ENCODE measurements around the gene RNF6.
A peak's percentile ranks its signal among the peaks of the same experiment; 100 is the strongest.
"Not testable (repeated sequence)": the region's sequence is repeated elsewhere in the genome, so short reads cannot be mapped to it uniquely, and the experiment has no call there.

RNF6 gene

GRCh38 chr13:26221721-26222519 is at the start of gene RNF6:
Gene RNF6, minus strand, starts transcription at chr13:26222314. Its CDS starts 2,665 bp downstream, at chr13:26219649.
- peak; percentile 79 for DNase-seq

GRCh38 chr13:26270707-26271106 is 48.6 kb upstream of the RNF6 start:
- no peak for DNase-seq

- no peak for DNase-seq
These were observed 44.2 kb upstream of the RNF6 start for GRCh38 chr13:26266311-26266710.

GRCh38 chr13:26262156-26262555 is 40.0 kb upstream of the RNF6 start:
- no peak for DNase-seq

GRCh38 chr13:26259634-26260033 is 37.5 kb upstream of the RNF6 start:
- DNase-seq, result no peak

- no peak for DNase-seq
These were observed 34.9 kb upstream of the RNF6 start for GRCh38 chr13:26257049-26257448.

GRCh38 chr13:26255691-26256277 is 33.7 kb upstream of the RNF6 start:
- DNase-seq, result no peak

- DNase-seq, result no peak
These were observed 33.0 kb upstream of the RNF6 start for GRCh38 chr13:26255115-26255514.

- no peak for DNase-seq
These were observed 32.5 kb upstream of the RNF6 start for GRCh38 chr13:26254583-26255111.

- peak; percentile 78 for DNase-seq
These were observed 31.9 kb upstream of the RNF6 start, which contains the start of gene CDK8 for GRCh38 chr13:26253787-26254582. Gene CDK8, plus strand, starts transcription at chr13:26254129. Its CDS starts 513 bp downstream, at chr13:26254642.

- no peak for DNase-seq
These were observed 31.2 kb upstream of the RNF6 start for GRCh38 chr13:26253262-26253786.

GRCh38 chr13:26252006-26252405 is 29.9 kb upstream of the RNF6 start:
- DNase-seq, result not testable (repeated sequence)

- DNase-seq, result no peak
These were observed 27.4 kb upstream of the RNF6 start for GRCh38 chr13:26249551-26249950.

- DNase-seq, result no peak
These were observed 25.5 kb upstream of the RNF6 start for GRCh38 chr13:26247608-26248007.

GRCh38 chr13:26247011-26247410 is 24.9 kb upstream of the RNF6 start:
- DNase-seq, result peak; percentile 27

GRCh38 chr13:26246154-26246553 is 24.0 kb upstream of the RNF6 start:
- DNase-seq, result no peak

GRCh38 chr13:26236296-26236695 is 14.2 kb upstream of the RNF6 start:
- DNase-seq, result no peak

GRCh38 chr13:26230703-26231102 is 8.6 kb upstream of the RNF6 start:
- no peak for DNase-seq

GRCh38 chr13:26229080-26229615 is 7.0 kb upstream of the RNF6 start:
- DNase-seq, result no peak

- peak; percentile 15 for DNase-seq
These were observed 6.0 kb upstream of the RNF6 start for GRCh38 chr13:26228096-26228495.

GRCh38 chr13:26227166-26227971 is 5.3 kb upstream of the RNF6 start:
- DNase-seq, result no peak
